ENCODE data around the gene MRAP2.
"Not testable (repeated sequence)": the region's sequence is repeated elsewhere in the genome, so short reads cannot be mapped to it uniquely, and the experiment has no call there.

Gene MRAP2

GRCh38 chr6:84078335-84078734 is 44.8 kb downstream of the MRAP2 start:
- H3K36me3 Mint-ChIP-seq (ENCODE audit: low read depth) = no peaks in the 10 kb centered on the region
- peaks cover 2% of the 10 kb centered on the region for H3K27me3 Mint-ChIP-seq
- H3K4me3 Mint-ChIP-seq = no peak overlapping the region
- DNase-seq (no peak), ATAC-seq (no peak)
- H3K4me1 Mint-ChIP-seq = no peaks in the 10 kb centered on the region
- H3K9me3 Mint-ChIP-seq = no peaks in the 10 kb centered on the region
- no peak overlapping the region for H3K27ac Mint-ChIP-seq

- no peak for ATAC-seq
- Mint-ChIP-seq H3K4me3 (no peak overlapping the region), H3K27me3 (peaks cover 4% of the 10 kb centered on the region), H3K27ac (no peak overlapping the region), H3K9me3 (no peaks in the 10 kb centered on the region), H3K4me1 (no peaks in the 10 kb centered on the region), H3K36me3 (ENCODE audit: low read depth) (no peaks in the 10 kb centered on the region)
- no peak for DNase-seq
Observed at GRCh38 chr6:84081222-84081621, 47.6 kb downstream of the MRAP2 start.

- no peak for DNase-seq
- no peak overlapping the region for H3K27ac Mint-ChIP-seq
- no peak for ATAC-seq
- H3K4me1 Mint-ChIP-seq = no peaks in the 10 kb centered on the region
- no peaks in the 10 kb centered on the region for H3K36me3 Mint-ChIP-seq (ENCODE audit: low read depth)
- no peak overlapping the region for H3K4me3 Mint-ChIP-seq
- peaks cover 4% of the 10 kb centered on the region for H3K27me3 Mint-ChIP-seq
- no peaks in the 10 kb centered on the region for H3K9me3 Mint-ChIP-seq
Observed at GRCh38 chr6:84082689-84083265, 49.2 kb downstream of the MRAP2 start.

GRCh38 chr6:84084705-84085104 is 51.1 kb downstream of the MRAP2 start:
- not testable (repeated sequence) for H3K27me3 Mint-ChIP-seq; H3K27ac Mint-ChIP-seq; ATAC-seq; DNase-seq; H3K4me1 Mint-ChIP-seq; H3K36me3 Mint-ChIP-seq (ENCODE audit: low read depth); H3K4me3 Mint-ChIP-seq; H3K9me3 Mint-ChIP-seq

GRCh38 chr6:84086056-84086455 is 52.5 kb downstream of the MRAP2 start:
- no peak overlapping the region for H3K4me3 Mint-ChIP-seq
- peaks cover 4% of the 10 kb centered on the region for H3K27me3 Mint-ChIP-seq
- ATAC-seq (no peak), DNase-seq (no peak)
- no peaks in the 10 kb centered on the region for H3K36me3 Mint-ChIP-seq (ENCODE audit: low read depth)
- no peaks in the 10 kb centered on the region for H3K4me1 Mint-ChIP-seq
- H3K27ac Mint-ChIP-seq = no peak overlapping the region
- no peaks in the 10 kb centered on the region for H3K9me3 Mint-ChIP-seq

- H3K9me3 Mint-ChIP-seq = no peaks in the 10 kb centered on the region
- DNase-seq (no peak), ATAC-seq (no peak)
- H3K36me3 Mint-ChIP-seq (ENCODE audit: low read depth) = no peaks in the 10 kb centered on the region
- H3K27me3 Mint-ChIP-seq = peaks cover 4% of the 10 kb centered on the region
- no peak overlapping the region for H3K4me3 Mint-ChIP-seq
- no peaks in the 10 kb centered on the region for H3K4me1 Mint-ChIP-seq
- no peak overlapping the region for H3K27ac Mint-ChIP-seq
Observed at GRCh38 chr6:84086545-84087429, 53.2 kb downstream of the MRAP2 start.

- Mint-ChIP-seq H3K27me3 (peaks cover 4% of the 10 kb centered on the region), H3K9me3 (no peaks in the 10 kb centered on the region), H3K4me3 (no peak overlapping the region), H3K27ac (no peak overlapping the region), H3K36me3 (ENCODE audit: low read depth) (no peaks in the 10 kb centered on the region), H3K4me1 (no peaks in the 10 kb centered on the region)
- DNase-seq = no peak
- no peak for ATAC-seq
Observed at GRCh38 chr6:84089081-84089480, 55.5 kb downstream of the MRAP2 start.

- Mint-ChIP-seq H3K9me3 (no peaks in the 10 kb centered on the region), H3K27me3 (peaks cover 4% of the 10 kb centered on the region), H3K4me3 (no peak overlapping the region), H3K36me3 (ENCODE audit: low read depth) (no peaks in the 10 kb centered on the region), H3K27ac (no peak overlapping the region), H3K4me1 (no peaks in the 10 kb centered on the region)
- ATAC-seq = no peak
- DNase-seq = no peak
Observed at GRCh38 chr6:84089552-84089951, 56.0 kb downstream of the MRAP2 start.

- H3K4me3 Mint-ChIP-seq = no peak overlapping the region
- peaks cover 3% of the 10 kb centered on the region for H3K27me3 Mint-ChIP-seq
- H3K4me1 Mint-ChIP-seq = no peaks in the 10 kb centered on the region
- no peaks in the 10 kb centered on the region for H3K36me3 Mint-ChIP-seq (ENCODE audit: low read depth)
- H3K9me3 Mint-ChIP-seq = no peaks in the 10 kb centered on the region
- H3K27ac Mint-ChIP-seq = no peak overlapping the region
- no peak for ATAC-seq
- DNase-seq = no peak
Observed at GRCh38 chr6:84093441-84094435, 60.2 kb downstream of the MRAP2 start.

- no peaks in the 10 kb centered on the region for H3K4me1 Mint-ChIP-seq
- no peak overlapping the region for H3K27ac Mint-ChIP-seq
- DNase-seq (no peak), ATAC-seq (no peak)
- peaks cover 3% of the 10 kb centered on the region for H3K27me3 Mint-ChIP-seq
- no peaks in the 10 kb centered on the region for H3K36me3 Mint-ChIP-seq (ENCODE audit: low read depth)
- no peaks in the 10 kb centered on the region for H3K9me3 Mint-ChIP-seq
- H3K4me3 Mint-ChIP-seq = no peak overlapping the region
Observed at GRCh38 chr6:84095156-84095555, 61.6 kb downstream of the MRAP2 start.

GRCh38 chr6:84103029-84103428 is 69.5 kb downstream of the MRAP2 start:
- no peak overlapping the region for H3K4me3 Mint-ChIP-seq
- H3K4me1 Mint-ChIP-seq = no peaks in the 10 kb centered on the region
- peaks cover 5% of the 10 kb centered on the region for H3K9me3 Mint-ChIP-seq
- no peak for ATAC-seq
- H3K36me3 Mint-ChIP-seq (ENCODE audit: low read depth) = no peaks in the 10 kb centered on the region
- no peak for DNase-seq
- H3K27ac Mint-ChIP-seq = no peak overlapping the region
- H3K27me3 Mint-ChIP-seq = peaks cover 15% of the 10 kb centered on the region

GRCh38 chr6:84105215-84105924 is 71.8 kb downstream of the MRAP2 start:
- not testable (repeated sequence) for H3K27ac Mint-ChIP-seq; ATAC-seq; H3K36me3 Mint-ChIP-seq (ENCODE audit: low read depth); H3K4me3 Mint-ChIP-seq; DNase-seq; H3K9me3 Mint-ChIP-seq; H3K4me1 Mint-ChIP-seq
- peaks cover 14% of the 10 kb centered on the region for H3K27me3 Mint-ChIP-seq

- ATAC-seq (no peak), DNase-seq (no peak)
- Mint-ChIP-seq H3K27ac (no peak overlapping the region), H3K4me3 (no peak overlapping the region), H3K27me3 (peaks cover 7% of the 10 kb centered on the region), H3K4me1 (no peaks in the 10 kb centered on the region), H3K36me3 (ENCODE audit: low read depth) (no peaks in the 10 kb centered on the region), H3K9me3 (peaks cover 5% of the 10 kb centered on the region)
Observed at GRCh38 chr6:84107495-84107894, 73.9 kb downstream of the MRAP2 start.

- not testable (repeated sequence) for H3K4me3 Mint-ChIP-seq; H3K4me1 Mint-ChIP-seq; H3K27ac Mint-ChIP-seq; H3K36me3 Mint-ChIP-seq (ENCODE audit: low read depth); ATAC-seq; DNase-seq; H3K9me3 Mint-ChIP-seq
- H3K27me3 Mint-ChIP-seq = peaks cover 14% of the 10 kb centered on the region
Observed at GRCh38 chr6:84111351-84111750, 77.8 kb downstream of the MRAP2 start.
